ENCODE data around the gene DVL2.

The DVL2 gene

GRCh38 chr17:7218166-7218565 is 16.2 kb downstream of the DVL2 start:
- no peak for DNase-seq

GRCh38 chr17:7217113-7217987 is 17.0 kb downstream of the DVL2 start:
- no peak for DNase-seq

GRCh38 chr17:7216242-7217112 is 17.8 kb downstream of the DVL2 start:
- no peak for DNase-seq

- no peak for DNase-seq
Measured at GRCh38 chr17:7215652-7216180, 18.6 kb downstream of the DVL2 start.

GRCh38 chr17:7215136-7215638 is 19.1 kb downstream of the DVL2 start:
- no peak for DNase-seq

- peak; percentile 92 to 93 for DNase-seq
Measured at GRCh38 chr17:7214300-7215135, 19.8 kb downstream of the DVL2 start.

- DNase-seq: peak; percentile 79 to 91
Measured at GRCh38 chr17:7213895-7214299, 20.4 kb downstream of the DVL2 start.

- DNase-seq: no peak
Measured at GRCh38 chr17:7211491-7212273, 22.6 kb downstream of the DVL2 start.

GRCh38 chr17:7208754-7209460 is 25.4 kb downstream of the DVL2 start:
- no peak for DNase-seq

- DNase-seq: no peak
Measured at GRCh38 chr17:7208027-7208571, 26.2 kb downstream of the DVL2 start.

- no peak for DNase-seq
Measured at GRCh38 chr17:7207120-7208001, 27.0 kb downstream of the DVL2 start.

- no peak for DNase-seq
Measured at GRCh38 chr17:7205561-7205960, 28.8 kb downstream of the DVL2 start.

- peak; percentile 57 to 60 for DNase-seq
Measured at GRCh38 chr17:7204828-7205461, 29.4 kb downstream of the DVL2 start.

- DNase-seq: no peak
Measured at GRCh38 chr17:7204336-7204735, 30.0 kb downstream of the DVL2 start.

GRCh38 chr17:7203391-7203790 is 30.9 kb downstream of the DVL2 start:
- DNase-seq: no peak

- DNase-seq: no peak
Measured at GRCh38 chr17:7196651-7197401, 37.5 kb downstream of the DVL2 start.

GRCh38 chr17:7195971-7196370 is 38.3 kb downstream of the DVL2 start:
- DNase-seq: no peak

- DNase-seq: no peak
Measured at GRCh38 chr17:7192271-7192937, 41.9 kb downstream of the DVL2 start.
